BLaER1 treated with 17β-estradiol and CSF1 and Interleukin-3, amounts not matched to agents 10 nM and 100 nM (cell line): Measurements from ENCODE around the gene SIX1.

Experiments used
- H3K27ac ChIP-seq, 11 experiments: shearing (Covaris generic); formaldehyde crosslinking; 2 replicates each; pipeline ENCODE4 v1.8.1; 2022
- H3K27me3 ChIP-seq, 11 experiments: shearing (Covaris generic); formaldehyde crosslinking; 2 replicates each; pipeline ENCODE4 v1.8.1; 2022
- H3K36me3 ChIP-seq, 11 experiments: shearing (Covaris generic); formaldehyde crosslinking; 2 replicates each; pipeline ENCODE4 v1.8.1; 2022
- H3K4me1 ChIP-seq, 10 experiments: shearing (Covaris generic); formaldehyde crosslinking; 2 replicates each; pipeline ENCODE4 v1.8.1; 2022
- H3K4me2 ChIP-seq, 11 experiments: shearing (Covaris generic); formaldehyde crosslinking; 2 replicates each; pipeline ENCODE4 v1.8.1; 2022
- H3K4me3 ChIP-seq, 10 experiments: shearing (Covaris generic); formaldehyde crosslinking; 2 replicates each; pipeline ENCODE4 v1.8.1; 2022
- H3K9ac ChIP-seq, 11 experiments: shearing (Covaris generic); formaldehyde crosslinking; 2 replicates each; pipeline ENCODE4 v1.8.1; 2022
- H3K9me3 ChIP-seq, 11 experiments: shearing (Covaris generic); formaldehyde crosslinking; replicated peaks in 1 of 11; 2 replicates each; pipeline ENCODE4 v1.8.1; 2022
- H4K20me1 ChIP-seq, 11 experiments: shearing (Covaris generic); formaldehyde crosslinking; 2 replicates each; pipeline ENCODE4 v1.8.1; 2022
- Cebpa-rat ChIP-seq, 11 experiments: shearing (Covaris generic); IDR thresholded peaks; 2 replicates each; pipeline ENCODE4 v1.8.1; 2022

Gene SIX1

GRCh38 chr14:60656686-60657455 lies 7.6 kb upstream of the SIX1 start:
- Histone ChIP-seq H3K4me3 (peak overlapping the region; percentile 62 to 83 (median 72)), H3K27me3 (peaks cover 75 to 82% (median 79%) of the 10 kb centered on the region in 11 experiments), H3K4me1 (peaks cover 17 to 25% (median 21%) of the 10 kb centered on the region in 10 experiments), H3K36me3 (no peaks in the 10 kb centered on the region), H3K9me3 (peaks cover 9 to 22% (median 17%) of the 10 kb centered on the region in 11 experiments; a peak in 17 of 22 replicates), H3K9ac (peak overlapping the region; percentile 70 to 88 (median 83)), H3K27ac (peak overlapping the region; percentile 55 to 87 (median 74)), H3K4me2 (peak overlapping the region; percentile 90 to 97 (median 93)), H4K20me1 (peaks cover 0 to 9% (median 0%) of the 10 kb centered on the region in 11 experiments; a peak in 4 of 22 replicates)
- no peak for TF ChIP-seq Cebpa-rat (IDR thresholded peaks at IDR 0.05)

GRCh38 chr14:60655898-60656685 lies 6.8 kb upstream of the SIX1 start:
- Histone ChIP-seq H3K4me1 (peaks cover 17 to 22% (median 19%) of the 10 kb centered on the region in 10 experiments), H3K4me3 (peak overlapping the region; percentile 62 to 83 (median 72)), H3K27ac (peak overlapping the region in 2 of 11 experiments; percentile 81 to 82; a peak in 2 of 22 replicates), H4K20me1 (peaks cover 0 to 16% (median 0%) of the 10 kb centered on the region in 11 experiments; a peak in 4 of 22 replicates), H3K4me2 (peak overlapping the region; percentile 90 to 97 (median 93)), H3K27me3 (peaks cover 83 to 90% (median 87%) of the 10 kb centered on the region in 11 experiments), H3K36me3 (no peaks in the 10 kb centered on the region), H3K9me3 (peaks cover 11 to 26% (median 20%) of the 10 kb centered on the region in 11 experiments; a peak in 17 of 22 replicates), H3K9ac (peak overlapping the region in 9 of 11 experiments; percentile 74 to 88 (median 83); a peak in 13 of 22 replicates)
- no peak for TF ChIP-seq Cebpa-rat (IDR thresholded peaks at IDR 0.05)

- TF ChIP-seq Cebpa-rat (IDR thresholded peaks at IDR 0.05), result no peak
- H4K20me1 ChIP-seq, result peaks cover 0 to 18% (median 0%) of the 10 kb centered on the region in 11 experiments; a peak in 5 of 22 replicates
- H3K27me3 ChIP-seq, result peaks cover 91 to 98% (median 95%) of the 10 kb centered on the region in 11 experiments
- H3K9ac ChIP-seq, result no peak overlapping the region
- peaks cover 17 to 22% (median 19%) of the 10 kb centered on the region in 10 experiments for H3K4me1 ChIP-seq
- no peak overlapping the region for H3K27ac ChIP-seq
- H3K4me2 ChIP-seq, result no peak overlapping the region
- H3K36me3 ChIP-seq, result no peaks in the 10 kb centered on the region
- H3K4me3 ChIP-seq, result no peak overlapping the region
- peaks cover 11 to 26% (median 20%) of the 10 kb centered on the region in 11 experiments; a peak in 17 of 22 replicates for H3K9me3 ChIP-seq
These were observed 6.0 kb upstream of the SIX1 start for GRCh38 chr14:60655119-60655897.

GRCh38 chr14:60654334-60654821 lies 5.1 kb upstream of the SIX1 start:
- H3K4me2 ChIP-seq, result no peak overlapping the region
- H3K9ac ChIP-seq, result no peak overlapping the region
- no peak overlapping the region for H3K4me3 ChIP-seq
- peaks cover 16 to 34% (median 29%) of the 10 kb centered on the region in 11 experiments for H3K9me3 ChIP-seq
- no peak for TF ChIP-seq Cebpa-rat (IDR thresholded peaks at IDR 0.05)
- peaks cover 17 to 22% (median 19%) of the 10 kb centered on the region in 10 experiments for H3K4me1 ChIP-seq
- peaks cover 0 to 18% (median 0%) of the 10 kb centered on the region in 11 experiments; a peak in 5 of 22 replicates for H4K20me1 ChIP-seq
- H3K27me3 ChIP-seq, result peaks cover 94 to 100% (median 100%) of the 10 kb centered on the region in 11 experiments
- no peak overlapping the region for H3K27ac ChIP-seq
- no peaks in the 10 kb centered on the region for H3K36me3 ChIP-seq

GRCh38 chr14:60653701-60654161 lies 4.5 kb upstream of the SIX1 start:
- no peak overlapping the region for H3K4me3 ChIP-seq
- H3K4me1 ChIP-seq, result peaks cover 17 to 22% (median 19%) of the 10 kb centered on the region in 10 experiments

GRCh38 chr14:60652674-60653651 lies 3.7 kb upstream of the SIX1 start:
- H3K36me3 ChIP-seq, result no peaks in the 10 kb centered on the region
- H3K4me1 ChIP-seq, result peaks cover 13 to 17% (median 15%) of the 10 kb centered on the region in 10 experiments
- peaks cover 0 to 18% (median 0%) of the 10 kb centered on the region in 11 experiments; a peak in 5 of 22 replicates for H4K20me1 ChIP-seq
- no peak overlapping the region for H3K4me2 ChIP-seq
- no peak overlapping the region for H3K9ac ChIP-seq
- no peak overlapping the region for H3K4me3 ChIP-seq
- no peak for TF ChIP-seq Cebpa-rat (IDR thresholded peaks at IDR 0.05)
- no peak overlapping the region for H3K27ac ChIP-seq
- peaks cover 94 to 100% (median 100%) of the 10 kb centered on the region in 11 experiments for H3K27me3 ChIP-seq
- peaks cover 31 to 48% (median 43%) of the 10 kb centered on the region in 11 experiments for H3K9me3 ChIP-seq

More at GRCh38 chr14:60653701-60654161, 4.5 kb upstream of the SIX1 start:
- H3K9me3 ChIP-seq, result peaks cover 23 to 41% (median 35%) of the 10 kb centered on the region in 11 experiments
- H3K27me3 ChIP-seq, result peaks cover 94 to 100% (median 100%) of the 10 kb centered on the region in 11 experiments
- H3K36me3 ChIP-seq, result no peaks in the 10 kb centered on the region
- no peak for TF ChIP-seq Cebpa-rat (IDR thresholded peaks at IDR 0.05)
- H4K20me1 ChIP-seq, result peaks cover 0 to 18% (median 0%) of the 10 kb centered on the region in 11 experiments; a peak in 5 of 22 replicates
- no peak overlapping the region for H3K9ac ChIP-seq
- no peak overlapping the region for H3K27ac ChIP-seq
- H3K4me2 ChIP-seq, result no peak overlapping the region
